Superior temporal gyrus (tissue), 1 donor: ENCODE results near the gene PRIM1.
"Not testable (repeated sequence)": the region's sequence is repeated elsewhere in the genome, so short reads cannot be mapped to it uniquely, and the experiment has no call there.

Experiments used
- DNase-seq: peaks from one replicate; pipeline ENCODE4 v3.0.0-alpha.2; 2016; ENCODE audit errors: extremely low spot score

Gene PRIM1

GRCh38 chr12:56760460-56760859 lies 8.3 kb upstream of the PRIM1 start:
- DNase-seq: no peak

- no peak for DNase-seq
These were observed 7.3 kb upstream of the PRIM1 start for GRCh38 chr12:56759263-56759908.

- no peak for DNase-seq
These were observed 6.7 kb upstream of the PRIM1 start for GRCh38 chr12:56758728-56759262.

GRCh38 chr12:56757971-56758370 lies 5.8 kb upstream of the PRIM1 start:
- DNase-seq: not testable (repeated sequence)

- DNase-seq: no peak
These were observed 1.4 kb upstream of the PRIM1 start for GRCh38 chr12:56753566-56753965.

- not testable (repeated sequence) for DNase-seq
These were observed 1.5 kb downstream of the PRIM1 start for GRCh38 chr12:56750596-56750995.

GRCh38 chr12:56749853-56750252 lies 2.3 kb downstream of the PRIM1 start:
- DNase-seq: no peak

GRCh38 chr12:56749359-56749758 lies 2.8 kb downstream of the PRIM1 start:
- no peak for DNase-seq

- DNase-seq: no peak
These were observed 23.8 kb downstream of the PRIM1 start for GRCh38 chr12:56728139-56728861.

GRCh38 chr12:56726196-56726675 lies 25.9 kb downstream of the PRIM1 start:
- not testable (repeated sequence) for DNase-seq

GRCh38 chr12:56725723-56726102 lies 26.4 kb downstream of the PRIM1 start:
- DNase-seq: no peak

- DNase-seq: peak; percentile 99
These were observed 27.0 kb downstream of the PRIM1 start, which contains the start of gene NACA for GRCh38 chr12:56724972-56725722. NACA (minus strand) TSS chr12:56725299; CDS start chr12:56724521, 778 bp downstream.

- no peak for DNase-seq
These were observed 27.5 kb downstream of the PRIM1 start for GRCh38 chr12:56724701-56724971.

GRCh38 chr12:56723889-56724700 lies 28.0 kb downstream of the PRIM1 start:
- DNase-seq: peak; percentile 47

GRCh38 chr12:56723352-56723751 lies 28.8 kb downstream of the PRIM1 start:
- DNase-seq: no peak

GRCh38 chr12:56722832-56723231 lies 29.3 kb downstream of the PRIM1 start:
- DNase-seq: no peak

GRCh38 chr12:56721721-56722120 lies 30.4 kb downstream of the PRIM1 start:
- no peak for DNase-seq

- DNase-seq: no peak
These were observed 30.9 kb downstream of the PRIM1 start for GRCh38 chr12:56721216-56721615.

- no peak for DNase-seq
These were observed 31.4 kb downstream of the PRIM1 start for GRCh38 chr12:56720731-56721151.

- DNase-seq: no peak
These were observed 33.1 kb downstream of the PRIM1 start for GRCh38 chr12:56719056-56719455.

- DNase-seq: no peak
These were observed 33.5 kb downstream of the PRIM1 start for GRCh38 chr12:56718636-56719035.

- no peak for DNase-seq
These were observed 34.0 kb downstream of the PRIM1 start for GRCh38 chr12:56718149-56718548.
